Midbrain (tissue), 1 donor: ENCODE results near the gene RAD50.
"Not testable (repeated sequence)": the region's sequence is repeated elsewhere in the genome, so short reads cannot be mapped to it uniquely, and the experiment has no call there.

ENCODE experiments used
- DNase-seq: peaks from one replicate; lab custom pipeline; 2025; lab: John Stamatoyannopoulos, UW

The RAD50 gene

DNA sequence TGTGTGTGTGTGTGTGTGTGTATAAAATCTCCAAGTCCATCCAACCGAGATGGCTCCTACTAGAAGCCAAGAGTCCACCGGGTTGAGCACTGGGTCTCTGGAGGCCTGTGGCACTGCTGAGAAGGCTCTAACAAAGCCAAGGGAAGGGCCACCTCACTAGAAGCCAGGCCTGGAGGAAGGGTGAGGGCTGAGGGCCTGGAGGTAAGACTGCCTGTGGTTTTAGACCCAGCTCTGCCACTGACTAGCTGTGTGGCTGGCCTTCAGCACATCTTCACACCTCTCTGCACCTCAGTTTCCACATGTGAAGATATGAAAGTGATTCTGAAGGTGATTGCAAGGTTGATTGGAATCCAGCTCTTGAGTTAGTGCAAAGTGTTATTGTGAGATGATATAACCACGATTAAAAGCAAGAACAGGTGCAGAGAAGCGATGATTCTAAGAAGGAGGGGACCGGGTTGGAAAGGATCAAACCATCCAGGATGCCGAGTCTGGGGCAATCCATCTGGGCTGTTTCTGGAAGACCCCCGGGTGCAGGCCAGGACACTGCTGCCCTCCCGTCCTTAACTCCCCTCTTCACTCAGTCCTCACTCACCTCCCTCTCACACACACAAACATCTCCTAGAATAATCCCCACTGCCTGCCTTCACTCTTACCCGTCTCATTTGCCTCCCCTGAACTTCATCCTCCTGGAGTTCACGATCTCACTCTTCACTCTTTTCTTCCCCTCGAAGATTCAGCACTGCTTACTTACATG lies 119.3 kb downstream of the RAD50 start:
- no peak for DNase-seq

GRCh38 chr5:132677191-132677590 lies 120.4 kb downstream of the RAD50 start:
- no peak for DNase-seq

- DNase-seq: no peak
Measured at GRCh38 chr5:132677682-132678400, 121.1 kb downstream of the RAD50 start.

GRCh38 chr5:132678735-132679134 lies 122.0 kb downstream of the RAD50 start:
- DNase-seq: no peak

GRCh38 chr5:132679166-132679565 lies 122.4 kb downstream of the RAD50 start:
- DNase-seq: no peak

DNA sequence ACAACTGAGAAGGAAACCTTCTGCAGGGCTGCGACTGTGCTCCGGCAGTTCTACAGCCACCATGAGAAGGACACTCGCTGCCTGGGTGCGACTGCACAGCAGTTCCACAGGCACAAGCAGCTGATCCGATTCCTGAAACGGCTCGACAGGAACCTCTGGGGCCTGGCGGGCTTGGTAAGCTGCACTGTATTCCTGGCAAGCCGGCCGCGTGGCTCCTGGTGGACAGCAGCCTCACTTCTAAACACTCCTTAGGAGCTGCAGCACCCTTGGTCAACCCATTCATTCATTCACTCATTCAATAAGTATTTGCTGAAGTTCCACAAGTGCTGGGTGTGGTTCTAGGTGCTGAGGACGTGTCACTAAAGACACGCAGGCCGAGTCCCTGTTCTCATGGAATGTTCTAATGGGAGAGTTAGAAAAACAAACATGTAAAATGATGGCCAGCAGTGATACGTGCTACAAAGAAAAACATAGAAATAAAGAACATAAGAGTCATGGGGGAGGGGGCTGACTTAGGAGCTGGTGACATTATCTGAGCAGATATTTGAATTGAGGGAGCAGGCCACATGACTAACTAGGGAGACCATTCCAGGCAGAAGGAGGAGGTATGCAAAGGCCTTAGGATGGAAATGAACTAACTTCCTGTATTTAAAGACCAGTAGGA lies 123.1 kb downstream of the RAD50 start:
- DNase-seq: no peak

GRCh38 chr5:132680780-132681475 lies 124.2 kb downstream of the RAD50 start:
- no peak for DNase-seq

DNA sequence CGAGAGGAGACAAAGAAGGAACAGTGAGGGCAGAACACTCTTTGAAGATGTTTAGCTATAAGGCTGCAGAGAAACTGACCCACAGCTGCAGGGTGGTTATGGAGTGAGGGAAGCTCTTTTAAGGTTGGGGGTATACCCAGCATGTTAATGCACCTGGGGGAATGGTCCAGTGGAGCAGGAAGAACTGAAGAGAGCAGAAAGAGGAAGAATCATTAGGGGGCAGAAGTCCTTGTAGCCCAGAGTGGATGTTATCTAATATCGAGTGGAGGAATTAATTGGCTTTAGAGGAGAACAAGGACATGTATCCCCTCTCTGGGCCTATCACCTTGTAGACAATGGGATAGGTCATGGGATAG lies 124.7 kb downstream of the RAD50 start:
- no peak for DNase-seq

DNA sequence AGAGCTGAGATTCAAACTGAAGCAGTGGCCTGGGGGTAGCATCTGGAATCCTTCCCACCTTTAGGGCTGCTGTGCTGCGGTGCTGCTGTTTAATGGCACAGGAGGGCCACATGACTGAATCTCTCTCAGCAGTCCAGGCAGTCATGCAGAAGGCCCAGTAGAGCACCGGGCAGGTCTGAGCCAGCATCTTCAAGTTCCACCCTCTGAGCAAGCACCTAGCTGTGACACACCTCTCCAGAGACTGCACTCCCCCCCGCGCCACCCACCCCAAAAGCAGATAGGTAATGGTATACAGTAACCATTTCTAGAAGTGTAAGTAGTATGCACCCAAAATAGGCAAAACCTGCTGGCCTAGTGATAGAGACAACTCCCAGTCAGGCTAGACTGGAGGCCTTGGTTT lies 125.2 kb downstream of the RAD50 start:
- DNase-seq: no peak

DNA sequence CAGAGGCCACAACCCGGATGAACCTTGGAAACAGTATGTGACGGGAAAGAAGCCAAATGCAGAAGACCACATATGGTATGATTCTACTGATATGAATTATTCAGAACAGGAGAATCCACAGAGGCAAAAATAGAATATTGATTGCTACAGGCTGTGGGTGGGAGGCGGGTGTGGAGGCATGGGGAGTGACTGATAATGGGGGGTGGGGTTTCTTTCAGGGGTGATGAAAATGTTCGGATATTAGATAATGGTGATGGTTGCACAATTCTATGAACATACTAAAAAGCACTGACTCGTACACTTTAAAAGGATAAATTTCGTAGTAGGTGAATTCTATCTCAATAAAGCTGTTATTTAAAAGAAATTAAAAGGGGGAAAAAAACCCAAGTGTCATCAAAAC lies 127.7 kb downstream of the RAD50 start:
- no peak for DNase-seq

- DNase-seq: no peak
Measured at GRCh38 chr5:132684922-132685720, 128.3 kb downstream of the RAD50 start.

DNA sequence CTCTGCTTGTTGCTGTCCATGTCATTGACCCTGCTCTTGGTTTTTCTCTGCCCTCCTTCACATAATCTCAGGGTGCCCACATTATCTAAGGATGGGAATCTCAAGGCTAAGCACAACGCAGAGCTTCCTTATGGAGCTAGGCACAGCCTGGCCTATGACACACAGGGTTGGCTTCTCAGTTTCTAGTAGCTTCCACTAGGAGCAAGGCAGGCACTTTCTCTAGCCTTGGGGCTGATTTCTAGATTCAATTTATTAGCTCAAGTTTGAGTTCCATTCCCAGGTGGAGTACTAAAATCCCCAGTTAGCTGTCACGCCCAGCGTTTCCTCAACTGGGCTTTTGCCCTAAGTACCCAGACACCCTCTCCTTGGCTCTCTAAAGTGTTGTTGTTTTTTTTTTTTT lies 129.4 kb downstream of the RAD50 start:
- DNase-seq: no peak

DNA sequence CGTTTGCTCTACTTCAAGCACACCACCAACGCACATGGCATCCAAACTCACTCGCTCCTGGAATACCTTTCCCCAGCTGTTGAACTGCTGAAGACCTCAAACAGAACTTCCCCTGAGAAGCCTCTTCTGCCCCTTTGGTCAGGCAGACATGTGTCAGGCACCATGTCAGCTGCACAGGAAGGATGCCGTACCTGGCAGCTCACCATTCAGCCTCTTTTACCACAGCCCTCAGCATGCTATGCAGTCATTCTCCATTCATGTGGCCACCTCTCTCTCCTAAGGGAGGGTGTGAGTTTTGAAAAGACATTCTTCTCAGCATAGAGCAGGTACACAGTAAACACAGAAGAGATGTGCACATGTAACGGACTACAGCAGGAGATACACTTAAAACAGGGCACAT lies 131.2 kb downstream of the RAD50 start:
- DNase-seq: no peak

DNA sequence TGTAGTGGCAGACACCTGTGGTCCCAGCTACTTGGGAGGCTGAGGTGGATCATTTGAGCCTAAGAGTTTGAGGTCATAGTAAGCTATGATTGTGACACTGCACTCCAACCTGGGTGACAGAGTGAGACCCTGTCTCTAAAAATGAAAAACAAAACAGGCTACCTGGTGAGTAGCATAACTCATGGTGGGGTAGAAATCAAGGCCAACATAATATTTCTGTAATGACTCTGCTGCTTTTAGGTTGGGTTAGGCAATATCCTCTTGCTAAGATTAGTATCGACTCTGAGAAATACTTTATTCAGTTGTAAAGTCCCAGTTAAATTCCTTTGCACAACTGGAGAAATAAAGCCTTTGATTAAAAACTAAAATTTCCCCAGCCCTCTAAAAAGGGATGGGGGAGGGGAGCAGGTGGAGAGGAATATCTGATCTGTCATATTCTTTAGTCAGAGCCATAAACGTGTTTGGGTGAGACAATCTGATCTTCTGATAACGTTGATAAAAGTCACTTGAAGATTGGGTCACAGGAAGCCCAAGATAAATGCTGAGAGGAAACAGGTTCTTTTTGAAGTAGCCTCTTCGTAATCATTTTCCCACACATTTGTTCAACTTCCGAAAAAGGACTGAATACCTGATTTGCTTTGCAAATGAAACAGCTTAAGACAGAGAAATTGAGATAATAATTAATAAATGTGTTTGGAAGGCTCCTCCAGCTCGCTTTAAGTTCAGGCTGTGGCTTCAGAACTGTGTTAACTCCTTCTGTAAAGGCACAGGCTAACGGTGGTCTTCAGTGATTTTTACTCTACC lies 132.0 kb downstream of the RAD50 start:
- no peak for DNase-seq

- DNase-seq: no peak
Measured at GRCh38 chr5:132689513-132689912, 132.7 kb downstream of the RAD50 start.

DNA sequence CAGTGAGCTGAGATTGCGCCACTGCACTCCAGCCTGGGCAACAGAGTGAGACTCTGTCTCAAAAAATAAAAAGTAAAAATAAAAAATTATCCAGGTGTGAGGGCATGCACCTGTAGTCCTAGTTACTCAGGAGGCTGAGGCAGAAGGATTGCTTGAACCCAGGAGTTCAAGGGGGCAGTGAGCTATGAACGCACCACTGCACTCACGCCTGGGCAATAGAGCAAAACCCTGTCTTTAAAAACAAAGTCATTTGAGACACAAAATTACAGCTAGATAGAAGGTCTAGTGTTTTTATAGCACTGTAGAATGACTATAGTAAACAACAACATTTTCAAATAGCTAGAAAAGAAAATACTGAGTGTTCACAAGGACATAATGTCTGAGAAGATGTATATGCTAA lies 133.4 kb downstream of the RAD50 start:
- no peak for DNase-seq

- DNase-seq: not testable (repeated sequence)
Measured at GRCh38 chr5:132691755-132692631, 135.2 kb downstream of the RAD50 start.

DNA sequence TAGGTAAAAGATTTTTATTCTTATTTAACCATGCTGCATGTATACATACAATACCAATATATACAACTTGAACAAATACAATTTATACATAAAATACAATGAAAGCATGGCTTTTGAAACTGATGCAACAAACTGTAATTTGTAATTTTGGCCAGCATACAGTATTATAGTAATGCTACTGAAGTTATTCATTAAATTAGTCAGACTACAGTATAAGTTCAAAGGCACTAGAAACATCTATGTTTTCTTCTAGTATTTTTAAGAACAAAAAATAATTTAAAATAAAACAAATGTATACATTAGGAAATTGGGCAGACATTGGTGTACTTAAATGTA lies 135.8 kb downstream of the RAD50 start:
- DNase-seq: no peak
